ENCODE data around the gene ERC2.

DNA sequence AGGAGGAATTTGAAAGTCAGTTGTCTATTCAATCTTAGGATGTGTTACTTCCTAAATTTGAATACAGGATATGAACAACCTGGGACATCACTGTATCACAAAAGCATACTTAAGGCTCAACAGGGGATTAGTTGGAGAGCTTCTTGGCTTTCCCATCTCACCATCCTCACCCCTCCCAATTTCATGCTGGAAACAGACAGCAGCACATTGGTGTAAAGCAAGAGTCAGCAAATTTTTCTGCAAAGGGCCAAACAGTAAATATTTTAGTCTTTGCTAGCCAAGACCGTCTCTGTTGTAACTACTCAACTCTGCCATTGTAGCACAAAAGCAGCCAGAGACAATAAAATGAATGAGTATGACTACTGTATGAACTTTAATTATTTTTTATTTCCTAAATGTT lies 94.9 kb downstream of the ERC2 start:
- TF ChIP-seq POLR2A (IDR thresholded peaks at IDR 0.05; ENCODE audit: low read depth, low read length) (no peak), TAF1 (IDR thresholded peaks at IDR 0.05; ENCODE audit: low read depth, low read length) (no peak), POLR2AphosphoS5 (IDR thresholded peaks at IDR 0.05; ENCODE audit: low read depth, low read length) (no peak), SPI1 (IDR thresholded peaks at IDR 0.05; ENCODE audit: low read depth, low read length) (no peak), PAX5 (IDR thresholded peaks at IDR 0.05; ENCODE audit: insufficient read depth, low read length, severe bottlenecking) (no peak)
